HG02884 (cell line): Measurements from ENCODE around the gene NXPE3.

Source experiments
- ATAC-seq: cut with Tn5 transposase; IDR thresholded peaks from one replicate; pipeline ENCODE4 v1.9.1; 2021; ENCODE audit warnings: mild to moderate bottlenecking, moderate library complexity; ENCODE audit not compliant: unreplicated experiment

Gene NXPE3

DNA sequence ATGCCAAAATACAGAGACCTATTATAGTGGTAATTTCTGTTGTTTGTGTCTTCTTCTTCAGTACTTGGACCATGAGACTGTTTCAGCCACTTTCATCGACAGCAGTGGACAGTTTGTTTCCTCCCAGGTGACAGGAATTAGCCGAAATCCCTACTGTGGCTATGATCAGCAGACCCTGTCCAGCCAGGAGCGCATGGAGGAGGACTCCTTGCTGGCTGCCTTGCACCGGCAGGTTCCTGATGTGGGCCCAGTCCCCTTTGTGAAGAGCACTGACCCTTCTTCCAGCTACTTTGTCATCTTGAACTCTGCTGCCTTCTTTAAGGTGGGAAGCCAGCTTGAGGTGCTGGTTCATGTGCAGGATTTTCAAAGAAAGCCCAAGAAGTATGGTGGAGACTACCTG is 22.2 kb downstream of the NXPE3 start:
- no peak for ATAC-seq

GRCh38 chr3:101802179-101802578 is 23.2 kb downstream of the NXPE3 start:
- no peak for ATAC-seq

GRCh38 chr3:101803173-101803782 is 24.3 kb downstream of the NXPE3 start:
- peak; percentile 92 for ATAC-seq

- ATAC-seq = no peak
Observed at GRCh38 chr3:101803939-101804338, 24.9 kb downstream of the NXPE3 start.

DNA sequence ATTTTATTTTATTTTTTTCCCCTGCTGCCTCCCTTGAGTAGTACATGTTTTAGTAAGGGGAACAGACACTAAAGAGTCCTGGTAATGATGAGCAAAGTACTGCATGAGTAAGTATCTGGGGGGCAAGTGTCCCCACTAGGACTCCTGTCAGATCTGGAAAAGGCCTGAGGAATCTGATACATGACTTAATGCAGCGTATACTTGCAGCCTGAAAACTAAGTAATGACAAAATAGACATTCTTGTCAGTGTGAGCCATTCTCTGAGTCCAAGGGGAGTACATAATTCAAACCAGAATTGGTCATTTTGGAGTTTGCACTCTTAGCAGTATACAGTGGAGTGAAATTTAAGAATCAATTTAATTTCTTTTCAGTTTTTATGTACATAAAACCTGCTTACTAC is 27.5 kb downstream of the NXPE3 start:
- ATAC-seq = no peak

DNA sequence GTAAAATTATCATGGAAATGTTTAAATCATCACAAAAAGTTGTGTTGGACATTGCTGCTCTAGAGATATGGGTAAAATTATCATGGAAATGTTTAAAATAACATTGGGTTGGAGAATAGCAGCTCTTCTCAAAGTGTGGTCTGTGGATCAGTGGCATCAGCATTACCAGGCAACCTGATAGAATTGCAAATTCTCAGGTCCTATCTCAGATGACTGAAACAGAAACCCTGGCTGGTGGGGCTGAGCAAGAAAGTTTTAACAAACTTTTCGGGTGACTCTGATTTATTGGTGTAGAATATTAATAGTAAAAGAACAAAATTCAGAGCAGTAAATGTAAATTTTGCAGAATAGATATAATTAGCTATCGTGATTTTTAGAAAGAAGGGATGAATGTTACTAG is 28.9 kb downstream of the NXPE3 start:
- peak; percentile 63 for ATAC-seq

DNA sequence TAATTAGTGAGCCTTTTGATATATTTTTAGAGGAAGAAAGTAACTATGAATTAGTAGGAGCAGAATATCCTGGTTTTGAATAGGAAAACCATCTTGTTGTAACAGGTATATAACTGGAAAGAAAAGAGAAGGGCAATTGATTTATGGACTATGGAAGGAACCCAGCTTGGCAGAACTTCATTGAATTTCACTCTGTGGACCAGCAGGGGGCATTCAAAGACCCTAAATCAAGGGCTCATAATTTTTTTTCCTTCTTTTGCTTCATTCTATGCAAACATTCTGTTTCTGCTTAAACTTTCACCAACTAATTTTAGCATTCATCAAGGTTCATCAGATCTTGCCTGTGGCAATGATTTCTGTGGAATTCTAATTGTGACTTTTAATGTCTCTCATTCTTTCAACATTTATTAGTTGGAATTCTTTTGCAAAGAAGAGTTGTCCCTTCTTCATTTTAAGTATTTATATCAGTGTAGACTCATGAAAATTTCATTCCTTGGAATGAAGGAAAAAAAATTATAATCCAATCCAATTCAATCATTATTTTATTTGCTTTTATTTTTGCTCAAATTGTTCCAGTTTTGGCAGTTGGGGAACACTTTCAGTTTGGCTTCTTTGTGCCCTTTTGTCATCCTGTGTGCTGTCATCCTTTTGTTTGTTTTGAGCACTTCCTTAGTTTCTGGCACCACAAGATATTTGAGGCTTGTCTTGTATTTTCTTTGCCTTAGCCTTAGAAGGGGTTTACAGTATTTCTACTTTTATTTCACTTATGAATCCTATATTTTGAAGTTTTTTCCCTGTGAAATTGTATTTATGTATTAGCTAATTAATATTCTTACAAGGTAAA is 30.4 kb downstream of the NXPE3 start:
- ATAC-seq = no peak

- no peak for ATAC-seq
Observed at GRCh38 chr3:101810022-101810418, 31.0 kb downstream of the NXPE3 start.

GRCh38 chr3:101811875-101812274 is 32.9 kb downstream of the NXPE3 start:
- peak; percentile 44 for ATAC-seq

- ATAC-seq = no peak
Observed at GRCh38 chr3:101812895-101813294, 33.9 kb downstream of the NXPE3 start.

- ATAC-seq = no peak
Observed at GRCh38 chr3:101813817-101814440, 34.9 kb downstream of the NXPE3 start.

DNA sequence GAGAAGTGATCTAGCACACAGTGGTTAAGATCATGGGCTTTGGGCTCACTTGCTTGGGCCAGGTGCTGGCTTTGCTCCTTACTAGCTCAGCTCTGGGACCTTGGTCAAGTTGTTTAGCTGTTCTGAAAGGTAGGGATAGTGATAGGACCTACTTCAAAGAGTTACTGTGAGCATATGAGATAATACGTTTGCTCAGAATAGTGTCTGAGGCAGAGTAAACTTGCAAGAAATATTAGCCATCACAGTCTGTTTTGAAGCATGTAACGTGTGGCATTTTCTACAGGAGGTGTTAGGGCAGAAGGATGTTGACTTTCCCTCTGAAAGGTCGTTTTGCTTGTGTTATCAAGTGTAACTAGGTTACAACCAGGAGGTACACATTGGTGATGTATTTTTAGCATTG is 35.8 kb downstream of the NXPE3 start:
- no peak for ATAC-seq

DNA sequence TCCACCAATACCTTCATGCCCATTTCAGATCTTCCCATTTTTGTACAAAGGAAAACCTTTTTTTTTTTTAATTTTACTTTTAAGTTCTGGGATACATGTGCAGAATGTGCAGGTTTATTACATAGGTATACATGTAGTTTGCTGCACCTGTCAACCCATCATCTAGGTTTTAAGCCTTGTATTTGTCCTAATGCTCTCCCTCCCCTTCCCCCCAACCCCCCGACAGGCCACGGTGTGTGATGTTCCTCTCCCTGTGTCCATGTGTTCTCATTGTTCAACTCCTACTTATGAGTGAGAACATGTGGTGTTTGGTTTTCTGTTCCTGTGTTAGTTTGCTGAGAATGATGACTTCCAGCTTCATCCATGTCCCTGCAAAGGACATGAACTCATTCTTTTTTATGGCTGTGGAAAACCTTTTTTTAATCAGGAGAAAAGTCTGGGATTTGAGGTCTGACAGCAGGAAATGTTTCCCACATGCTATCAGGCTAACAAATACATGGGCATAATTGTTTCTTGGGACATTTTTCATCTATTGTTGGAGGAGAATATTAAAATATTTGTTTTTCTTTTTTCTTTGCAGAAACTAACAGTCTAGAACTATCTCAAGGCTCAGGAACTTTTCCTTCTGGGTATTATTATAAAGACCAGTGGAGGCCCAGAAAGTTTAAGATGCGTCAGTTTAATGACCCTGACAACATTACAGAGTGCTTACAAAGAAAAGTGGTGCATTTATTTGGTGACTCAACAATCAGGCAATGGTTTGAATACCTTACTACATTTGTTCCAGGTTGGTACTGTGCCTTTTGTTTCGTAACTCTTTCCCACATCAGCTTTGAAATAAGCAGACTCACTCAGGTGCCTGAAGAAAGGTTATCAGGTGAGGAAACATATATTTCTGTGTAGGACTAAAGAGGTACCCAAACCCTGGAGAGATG is 37.5 kb downstream of the NXPE3 start:
- ATAC-seq = no peak

DNA sequence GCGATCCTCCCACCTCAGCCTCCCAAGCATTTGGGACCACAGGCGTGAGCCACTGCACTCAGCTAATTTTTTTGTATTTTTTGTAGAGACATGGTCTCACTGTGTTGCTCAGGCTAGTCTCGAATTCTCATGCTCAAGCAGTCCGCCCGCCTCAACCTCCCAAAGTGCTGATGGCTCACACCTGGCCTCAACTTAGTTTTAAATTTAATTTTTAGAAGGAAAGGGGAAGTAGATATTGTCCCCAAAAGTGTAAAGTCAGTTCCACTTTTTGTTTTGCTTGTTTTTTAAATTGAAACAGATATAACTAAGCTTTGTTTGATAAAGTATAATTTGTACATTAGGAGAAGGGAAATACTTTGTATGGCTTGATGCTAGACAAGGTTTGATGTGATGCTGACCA is 39.0 kb downstream of the NXPE3 start:
- no peak for ATAC-seq

GRCh38 chr3:101819649-101820206 is 40.7 kb downstream of the NXPE3 start:
- ATAC-seq = peak; percentile 69

- no peak for ATAC-seq
Observed at GRCh38 chr3:101821503-101821902, 42.5 kb downstream of the NXPE3 start.

DNA sequence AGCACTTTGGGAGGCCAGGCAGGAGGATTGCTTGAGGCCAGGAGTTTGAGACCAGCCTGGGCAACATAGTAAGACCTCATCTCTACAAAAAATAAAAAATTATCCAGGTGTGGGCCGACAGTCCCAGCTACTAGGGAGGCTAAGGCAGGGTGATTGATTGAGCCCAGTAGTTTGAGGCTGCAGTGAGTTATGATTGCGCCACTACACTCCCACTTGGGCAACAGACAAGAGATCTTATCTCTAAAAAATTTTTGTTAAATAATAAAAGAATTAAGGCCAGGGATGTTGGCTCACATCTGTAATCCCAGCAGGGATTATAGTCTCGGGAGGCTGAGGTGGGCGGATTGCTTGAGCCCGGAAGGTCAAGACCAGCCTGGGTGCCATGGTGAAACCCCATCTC is 44.5 kb downstream of the NXPE3 start:
- ATAC-seq = no peak

DNA sequence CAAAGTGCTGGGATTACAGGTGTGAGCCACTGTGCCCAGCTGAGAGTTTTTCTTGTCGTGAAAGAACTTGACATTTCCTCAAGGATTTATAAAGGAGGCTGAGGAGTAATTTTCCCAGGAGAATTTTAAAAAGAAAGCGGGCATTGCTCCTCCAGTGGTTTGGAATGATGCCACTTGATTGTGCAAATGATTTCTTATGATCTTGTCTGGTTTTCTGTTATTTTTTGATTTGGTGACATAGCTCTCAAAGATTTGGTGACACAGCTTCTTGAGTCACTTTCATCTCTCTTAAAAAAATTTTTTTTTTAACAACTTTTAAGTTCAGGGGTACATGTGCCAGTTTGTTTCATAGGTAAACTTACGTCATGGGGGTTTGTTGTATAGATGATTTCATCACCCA is 45.7 kb downstream of the NXPE3 start:
- no peak for ATAC-seq

DNA sequence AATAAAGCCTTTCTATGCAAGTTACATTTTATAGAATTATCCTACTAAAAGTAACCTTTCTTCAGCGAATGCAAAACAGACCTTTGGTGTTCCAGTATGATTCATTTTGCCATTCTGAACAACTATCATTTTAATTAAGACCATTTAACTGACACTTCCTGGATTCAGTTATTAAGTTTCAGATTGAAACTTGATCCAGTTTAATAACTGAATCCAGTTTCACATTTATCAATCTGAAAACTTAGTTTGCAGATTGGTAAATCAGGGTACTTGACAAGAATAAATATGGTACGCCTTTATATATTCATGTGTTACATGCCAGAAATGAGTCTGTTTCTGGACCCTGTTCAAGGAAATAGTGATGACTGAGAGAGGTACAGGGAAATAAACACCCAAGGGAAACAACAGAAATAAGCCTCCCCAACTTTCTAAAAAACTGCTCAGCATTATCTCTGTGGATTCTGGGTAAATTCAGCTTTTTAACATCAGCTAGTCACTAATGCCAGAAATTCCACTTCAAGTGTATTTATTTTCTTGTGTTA is 47.0 kb downstream of the NXPE3 start:
- ATAC-seq = no peak
